Superior temporal gyrus (tissue), 1 donor: ENCODE measurements around the gene BPIFB3.
A peak's percentile ranks its signal among the peaks of the same experiment; 100 is the strongest.
"Not testable (repeated sequence)": the region's sequence is repeated elsewhere in the genome, so short reads cannot be mapped to it uniquely, and the experiment has no call there.

Source experiments
- DNase-seq: peaks from one replicate; pipeline ENCODE4 v3.0.0-alpha.2; 2016; ENCODE audit errors: extremely low spot score

BPIFB3 gene

GRCh38 chr20:33083544-33084340, 30.0 kb downstream of the BPIFB3 start:
- DNase-seq, result no peak

DNA sequence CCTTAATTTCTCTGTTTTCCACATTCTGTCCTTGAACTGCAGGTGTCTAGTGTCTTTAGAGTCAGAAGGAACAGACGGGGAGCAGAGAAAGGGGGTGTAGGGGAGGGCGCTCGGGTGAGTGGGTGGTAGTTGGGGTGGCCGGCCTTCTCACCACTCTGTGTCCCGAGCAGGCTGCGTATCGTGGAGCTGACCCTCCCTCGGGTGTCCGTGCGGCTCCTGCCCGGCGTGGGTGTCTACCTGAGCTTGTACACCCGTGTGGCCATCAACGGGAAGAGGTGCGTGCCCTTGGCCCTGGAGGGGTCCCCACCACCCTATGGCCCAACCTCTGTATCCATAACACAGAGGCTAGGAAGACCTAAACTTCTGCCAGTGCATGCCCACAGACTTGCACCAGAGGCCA, 31.0 kb downstream of the BPIFB3 start:
- no peak for DNase-seq

GRCh38 chr20:33086052-33086722, 32.5 kb downstream of the BPIFB3 start:
- DNase-seq, result no peak

DNA sequence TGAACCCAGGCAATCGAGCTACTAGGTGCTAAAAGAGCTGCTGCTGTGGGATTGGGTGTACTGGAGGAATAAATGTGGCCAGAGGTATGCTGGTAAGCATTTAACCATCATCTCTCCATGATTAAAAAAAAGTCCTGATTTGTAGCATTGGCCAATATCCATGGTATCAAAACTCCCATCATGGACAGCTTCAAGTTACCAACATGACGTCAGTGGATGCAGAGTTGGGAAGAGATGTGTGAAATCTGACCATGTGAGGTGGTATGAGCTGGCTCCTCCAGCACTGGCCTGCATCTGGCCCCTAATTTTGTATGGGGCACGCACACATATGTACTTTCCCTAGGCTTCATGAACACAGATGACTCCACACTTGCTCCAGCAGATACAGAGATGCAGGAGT, 37.4 kb downstream of the BPIFB3 start:
- DNase-seq, result no peak

DNA sequence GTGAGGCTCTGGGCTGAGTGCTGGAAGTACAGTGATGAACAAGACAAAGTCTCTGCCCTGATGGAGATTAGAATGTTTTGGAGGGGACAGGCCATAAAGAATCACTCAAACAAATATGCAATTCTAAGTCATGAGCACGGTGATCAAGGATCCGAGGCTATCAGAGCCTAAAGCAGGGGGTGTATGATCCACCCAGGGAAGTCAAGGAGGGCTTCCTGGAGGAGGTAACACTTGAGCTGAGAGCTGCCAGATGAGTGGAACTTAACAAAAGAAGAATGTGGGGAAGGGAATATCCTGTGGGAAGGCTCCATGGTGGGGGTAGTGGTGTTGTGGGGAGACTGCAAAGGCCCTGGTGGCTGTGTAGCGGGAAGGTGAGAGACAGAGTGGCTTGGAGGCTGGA, 38.0 kb downstream of the BPIFB3 start:
- no peak for DNase-seq

- no peak for DNase-seq
These were observed 38.7 kb downstream of the BPIFB3 start for GRCh38 chr20:33092361-33092760.

GRCh38 chr20:33093074-33093473, 39.4 kb downstream of the BPIFB3 start:
- no peak for DNase-seq

DNA sequence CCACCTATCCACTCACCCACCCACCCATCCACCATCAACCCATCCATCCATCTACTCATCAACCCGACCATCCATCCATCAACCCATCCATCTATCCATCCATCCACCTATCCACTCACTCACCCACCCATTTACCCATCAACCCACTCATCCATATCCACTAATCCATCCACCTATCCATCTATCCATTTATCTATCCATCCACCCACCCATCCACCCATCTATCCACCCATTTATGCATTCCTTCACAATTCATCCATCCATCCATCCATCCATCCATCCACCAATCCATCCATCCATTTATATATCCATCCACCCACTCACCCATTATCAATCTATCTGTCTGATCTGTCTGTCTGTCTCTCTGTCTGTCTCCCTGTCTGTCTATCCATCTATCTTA, 39.9 kb downstream of the BPIFB3 start:
- DNase-seq, result no peak

GRCh38 chr20:33095249-33095648, 41.5 kb downstream of the BPIFB3 start:
- DNase-seq, result no peak

DNA sequence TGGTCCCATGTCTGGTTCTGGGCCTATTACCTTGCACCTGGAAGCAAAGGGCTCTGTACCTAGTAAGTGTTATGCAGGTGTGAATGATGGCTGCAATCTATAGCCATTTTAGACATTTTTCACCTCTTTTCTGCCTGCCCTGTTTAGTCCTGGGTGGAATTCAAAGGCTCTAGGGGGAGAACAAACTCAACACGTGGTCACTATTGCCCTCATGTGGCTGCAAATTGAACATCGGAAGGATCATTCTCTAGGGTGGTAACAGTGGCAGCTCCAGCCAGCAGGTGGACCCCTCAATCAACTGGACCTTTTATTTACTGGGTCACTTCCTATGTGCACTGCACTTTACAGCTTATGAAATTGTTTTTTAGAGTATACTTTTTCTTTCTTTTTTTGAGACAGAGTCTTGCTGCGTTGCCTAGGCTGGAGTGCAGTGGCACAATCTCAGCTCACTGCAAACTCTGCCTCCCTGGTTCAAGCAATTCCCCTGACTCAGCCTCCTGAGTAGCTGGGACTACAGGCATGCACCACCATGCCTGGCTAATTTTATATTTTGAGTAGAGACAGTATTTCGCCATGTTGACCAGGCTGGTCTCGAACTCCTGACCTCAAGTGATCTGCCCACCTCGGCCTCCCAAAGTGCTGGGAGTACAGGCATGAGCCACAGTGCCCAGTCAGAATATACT, 42.3 kb downstream of the BPIFB3 start:
- peak; percentile 89 for DNase-seq

GRCh38 chr20:33097001-33097400, 43.3 kb downstream of the BPIFB3 start:
- DNase-seq, result no peak

- no peak for DNase-seq
These were observed 46.3 kb downstream of the BPIFB3 start for GRCh38 chr20:33099843-33100538.

GRCh38 chr20:33103556-33103955, 49.9 kb downstream of the BPIFB3 start:
- DNase-seq, result no peak

- no peak for DNase-seq
These were observed 50.6 kb downstream of the BPIFB3 start for GRCh38 chr20:33104336-33104735.

GRCh38 chr20:33105316-33105924, 51.7 kb downstream of the BPIFB3 start:
- DNase-seq, result no peak

GRCh38 chr20:33106058-33106620, 52.4 kb downstream of the BPIFB3 start:
- DNase-seq, result not testable (repeated sequence)

- no peak for DNase-seq
These were observed 55.0 kb downstream of the BPIFB3 start for GRCh38 chr20:33108661-33109060.

DNA sequence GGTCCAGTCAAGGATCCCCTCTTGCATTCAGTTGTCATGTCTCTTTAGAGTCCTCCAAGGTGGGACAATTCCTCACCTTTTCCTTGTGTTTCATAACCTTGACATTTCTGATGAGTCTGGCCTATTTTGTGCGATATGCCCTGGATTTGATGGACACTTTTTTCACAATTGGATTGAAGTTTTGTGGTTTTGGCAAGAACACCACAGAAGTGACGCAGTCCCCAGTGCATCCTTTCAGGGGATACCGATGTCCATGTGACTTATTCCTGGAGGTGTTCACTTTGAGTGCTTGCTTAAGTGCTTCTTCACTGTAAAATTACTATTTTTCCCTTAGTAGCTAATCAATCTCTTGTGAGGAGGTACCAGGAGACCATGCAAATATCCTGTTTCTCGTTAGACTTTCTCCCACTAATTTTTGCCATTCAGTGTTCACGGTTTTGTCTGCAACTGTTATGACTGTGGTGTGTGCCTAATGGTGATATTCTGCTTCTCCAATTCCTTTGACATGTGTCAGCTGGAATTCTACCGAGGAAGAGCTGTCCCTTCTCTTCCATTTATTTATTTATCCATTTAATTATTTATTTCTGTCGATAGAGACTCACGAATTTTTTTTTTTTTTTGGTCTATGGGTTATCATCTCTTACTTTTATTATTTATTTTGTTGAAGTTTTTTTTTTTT, 56.6 kb downstream of the BPIFB3 start:
- no peak for DNase-seq

DNA sequence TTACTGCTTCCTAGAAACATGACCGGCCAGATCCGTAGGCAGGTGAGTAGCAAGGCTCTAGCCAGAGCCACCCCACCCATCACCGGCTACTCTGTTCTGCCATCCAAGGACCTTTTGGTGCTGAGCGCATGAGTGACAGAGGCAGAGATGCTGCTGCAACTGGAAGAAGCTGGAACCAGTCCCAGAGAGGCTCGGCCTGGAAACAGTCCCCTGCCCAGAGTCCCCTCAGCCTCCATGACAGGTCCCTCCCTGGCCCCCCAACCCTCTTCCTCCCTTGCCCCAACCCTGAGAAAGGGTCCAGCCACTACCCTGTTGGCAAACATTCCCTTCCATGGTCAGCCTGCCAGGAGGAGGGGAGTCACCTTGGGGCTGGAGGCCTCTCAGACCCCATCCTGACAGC, 57.6 kb downstream of the BPIFB3 start:
- DNase-seq, result no peak

- DNase-seq, result no peak
These were observed 59.1 kb downstream of the BPIFB3 start for GRCh38 chr20:33112547-33113386.
